HCEC 1CT (cell line): ENCODE data around the gene KIAA1217.

ENCODE experiments used
- DNase-seq: peaks from one replicate; pipeline ENCODE4 v3.0.0-alpha.2; 2017

KIAA1217 gene

GRCh38 chr10:24208661-24209431 lies at the start of gene KIAA1217:
Gene KIAA1217 (plus strand): TSS chr10:24209138. CDS start chr10:24209194, 56 bp downstream.
- no peak for DNase-seq

GRCh38 chr10:24162206-24162985 lies 46.5 kb upstream of the KIAA1217 start:
- no peak for DNase-seq

GRCh38 chr10:24163485-24163884 lies 45.5 kb upstream of the KIAA1217 start:
- no peak for DNase-seq

- DNase-seq: no peak
Observed at GRCh38 chr10:24168258-24169170, 40.4 kb upstream of the KIAA1217 start.

- no peak for DNase-seq
Observed at GRCh38 chr10:24170199-24170598, 38.7 kb upstream of the KIAA1217 start.

GRCh38 chr10:24172909-24173308 lies 36.0 kb upstream of the KIAA1217 start:
- DNase-seq: no peak

- no peak for DNase-seq
Observed at GRCh38 chr10:24174014-24174413, 34.9 kb upstream of the KIAA1217 start.

GRCh38 chr10:24176658-24177057 lies 32.3 kb upstream of the KIAA1217 start:
- DNase-seq: no peak

GRCh38 chr10:24177636-24178035 lies 31.3 kb upstream of the KIAA1217 start:
- DNase-seq: no peak

GRCh38 chr10:24180891-24181290 lies 28.0 kb upstream of the KIAA1217 start:
- no peak for DNase-seq

- no peak for DNase-seq
Observed at GRCh38 chr10:24184455-24184854, 24.5 kb upstream of the KIAA1217 start.

- no peak for DNase-seq
Observed at GRCh38 chr10:24193330-24193729, 15.6 kb upstream of the KIAA1217 start.

GRCh38 chr10:24197263-24197662 lies 11.7 kb upstream of the KIAA1217 start:
- DNase-seq: no peak

GRCh38 chr10:24201503-24202180 lies 7.3 kb upstream of the KIAA1217 start:
- no peak for DNase-seq

GRCh38 chr10:24202181-24202570 lies 6.8 kb upstream of the KIAA1217 start:
- no peak for DNase-seq

- no peak for DNase-seq
Observed at GRCh38 chr10:24205821-24206220, 3.1 kb upstream of the KIAA1217 start.

GRCh38 chr10:24206334-24206733 lies 2.6 kb upstream of the KIAA1217 start:
- no peak for DNase-seq

- no peak for DNase-seq
Observed at GRCh38 chr10:24206926-24207325, 2.0 kb upstream of the KIAA1217 start.

- DNase-seq: no peak
Observed at GRCh38 chr10:24207341-24207740, 1.6 kb upstream of the KIAA1217 start.

GRCh38 chr10:24207781-24208611 lies 942 bp upstream of the KIAA1217 start:
- DNase-seq: no peak

GRCh38 chr10:24209432-24209771 lies 464 bp downstream of the KIAA1217 start:
- DNase-seq: no peak
